Prostate gland (tissue), 2 donors: ENCODE measurements around the gene CAV1. TPM values are rescaled to one million over a fixed set of nuclear protein-coding genes. Genes with fewer than 3 reads are reported as not detected.

Experiments used
- DNase-seq: peaks from one replicate; pipeline ENCODE4 v3.0.0-alpha.2; 2019; ENCODE audit warnings: low spot score
- H3K27ac ChIP-seq, 2 donors: fragments of 200-600 bp; sonication (generic); 2 replicates each; pipeline ENCODE4 v1.5.1; 2017 to 2019
- H3K27me3 ChIP-seq: fragments of 200-600 bp; sonication (generic); replicated peaks from 2 replicates; pipeline ENCODE4 v1.5.1; 2019; ENCODE audit not compliant: insufficient read depth
- H3K36me3 ChIP-seq, 2 donors: fragments of 200-600 bp; sonication (generic); 1 replicate in 1 of 2; 2 replicates in 1 of 2; pipeline versions ENCODE4 v1.5.1 to v1.8.1; 2017 to 2019
- H3K4me1 ChIP-seq: fragments of 200-600 bp; sonication (generic); replicated peaks from 2 replicates; pipeline ENCODE4 v1.5.1; 2019
- H3K4me3 ChIP-seq, 2 donors: fragments of 200-600 bp; sonication (generic); 2 replicates each; pipeline ENCODE4 v1.5.1; 2017 to 2019
- H3K9me3 ChIP-seq: fragments of 200-600 bp; sonication (generic); 2 replicates; pipeline ENCODE4 v1.5.1; 2017
- POLR2A ChIP-seq: fragments of 450-650 bp; IDR thresholded peaks from one replicate; pipeline ENCODE4 v1.6.1; 2016; ENCODE audit warnings: antibody characterized with exemption, mild to moderate bottlenecking
- POLR2AphosphoS5 ChIP-seq: sonication (generic); formaldehyde crosslinking; IDR thresholded peaks from one replicate; pipeline ENCODE4 v1.6.1; 2017; ENCODE audit warnings: antibody characterized with exemption
- WGBS: methylation state at CpG from one replicate; pipeline ENCODE4 v1.1.5; 2018; 5-methylcytosine and 5-hydroxymethylcytosine counted together
- intact Hi-C: fragments of 100-400 bp; cut with DNase I; formaldehyde crosslinking; loops from one replicate; pipeline ENCODE4 v1.14.2; 2022
- total RNA-seq, 2 donors: library from RNA; depleted of rRNA; stranded (reverse); fragments of >200 nt; gene quantifications; one replicate each; pipeline ENCODE4 v1.1.0, GENCODE V29; 2016
- TF ChIP-seq, protein P1 (sequence below), 4 experiments: fragments of 200-600 bp in 2 of 4; fragments of 450-650 bp in 2 of 4; sonication (generic) in 2 of 4; IDR thresholded peaks; 1 replicate in 3 of 4; 2 replicates in 1 of 4; pipeline ENCODE4 v1.5.1; 2016 to 2019; ENCODE audit warnings: antibody characterized with exemption in 4 of 4, mild to moderate bottlenecking in 2 of 4, moderate library complexity in 2 of 4

Gene CAV1
- total RNA-seq, 2 donors from 2014 or later: 54.0 to 114 TPM

DNA sequence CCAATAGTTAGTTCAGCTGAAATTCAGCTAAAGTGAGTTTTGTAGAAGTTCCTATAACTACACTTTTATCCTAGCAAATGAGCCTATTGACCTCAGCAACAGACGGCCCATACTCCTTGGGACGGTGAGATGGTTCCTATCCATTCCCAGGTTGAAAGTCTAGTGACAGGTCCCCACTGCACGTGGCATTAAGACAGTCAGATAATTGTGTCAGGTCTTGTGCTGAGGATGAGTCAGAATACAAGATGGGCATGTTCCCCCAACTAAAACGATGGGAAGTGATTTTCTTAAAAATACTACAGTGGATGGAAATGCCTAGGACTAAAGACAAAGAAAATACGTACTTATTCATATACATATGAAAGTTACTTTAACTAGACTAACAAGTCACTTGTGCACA is 2.1 kb downstream of the CAV1 start:
- Histone ChIP-seq H3K4me1 (no peaks in the 10 kb centered on the region), H3K9me3 (no peaks in the 10 kb centered on the region), H3K27me3 (no peaks in the 10 kb centered on the region), H3K27ac (peak overlapping the region in 1 of 2 donors; percentile 81), H3K4me3 (peak overlapping the region; percentile 49 to 51), H3K36me3 (no peaks in the 10 kb centered on the region)
- WGBS: 56% methylated on average over 5 of the region's 5 CpGs
- no peak for DNase-seq
- intact Hi-C loops: loop anchor here (2.0 to 10.0 kb wide), 5 partner anchors 60 to 268 kb away; no protein-coding TSS in a partner anchor
- TF ChIP-seq POLR2A: no peak

DNA sequence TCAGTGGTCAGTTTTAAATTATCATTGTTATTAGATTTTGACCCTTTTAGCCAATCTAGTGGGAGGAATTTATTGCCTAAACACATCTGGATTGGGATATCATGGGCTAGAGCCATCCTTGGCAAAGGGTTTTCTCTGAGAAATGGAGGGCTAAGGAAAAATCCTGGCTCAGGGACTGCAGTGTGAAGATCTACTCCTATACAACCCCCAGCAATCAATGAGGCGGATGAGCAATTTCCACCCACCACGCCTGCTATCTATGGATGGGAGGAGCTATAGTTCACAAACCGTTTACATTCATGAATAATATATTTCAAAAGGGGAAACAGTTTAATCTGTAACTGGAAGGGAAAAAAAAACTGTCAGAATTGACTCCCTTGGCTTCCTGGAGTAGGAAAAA is 2.7 kb downstream of the CAV1 start:
- Histone ChIP-seq H3K9me3 (no peaks in the 10 kb centered on the region), H3K27me3 (no peaks in the 10 kb centered on the region), H3K4me1 (no peaks in the 10 kb centered on the region), H3K36me3 (no peaks in the 10 kb centered on the region), H3K4me3 (no peak overlapping the region), H3K27ac (peak overlapping the region in 1 of 2 donors; percentile 81)
- TF ChIP-seq POLR2AphosphoS5 (no peak), POLR2A (no peak)
- TF ChIP-seq, protein P1, sequence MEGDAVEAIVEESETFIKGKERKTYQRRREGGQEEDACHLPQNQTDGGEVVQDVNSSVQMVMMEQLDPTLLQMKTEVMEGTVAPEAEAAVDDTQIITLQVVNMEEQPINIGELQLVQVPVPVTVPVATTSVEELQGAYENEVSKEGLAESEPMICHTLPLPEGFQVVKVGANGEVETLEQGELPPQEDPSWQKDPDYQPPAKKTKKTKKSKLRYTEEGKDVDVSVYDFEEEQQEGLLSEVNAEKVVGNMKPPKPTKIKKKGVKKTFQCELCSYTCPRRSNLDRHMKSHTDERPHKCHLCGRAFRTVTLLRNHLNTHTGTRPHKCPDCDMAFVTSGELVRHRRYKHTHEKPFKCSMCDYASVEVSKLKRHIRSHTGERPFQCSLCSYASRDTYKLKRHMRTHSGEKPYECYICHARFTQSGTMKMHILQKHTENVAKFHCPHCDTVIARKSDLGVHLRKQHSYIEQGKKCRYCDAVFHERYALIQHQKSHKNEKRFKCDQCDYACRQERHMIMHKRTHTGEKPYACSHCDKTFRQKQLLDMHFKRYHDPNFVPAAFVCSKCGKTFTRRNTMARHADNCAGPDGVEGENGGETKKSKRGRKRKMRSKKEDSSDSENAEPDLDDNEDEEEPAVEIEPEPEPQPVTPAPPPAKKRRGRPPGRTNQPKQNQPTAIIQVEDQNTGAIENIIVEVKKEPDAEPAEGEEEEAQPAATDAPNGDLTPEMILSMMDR (IDR thresholded peaks at IDR 0.05): no peak
- intact Hi-C loops: loop anchor here (2.0 to 10.0 kb wide), 5 partner anchors 60 to 269 kb away; no protein-coding TSS in a partner anchor
- WGBS: 66% methylated on average over 3 of the region's 3 CpGs
- no peak for DNase-seq

DNA sequence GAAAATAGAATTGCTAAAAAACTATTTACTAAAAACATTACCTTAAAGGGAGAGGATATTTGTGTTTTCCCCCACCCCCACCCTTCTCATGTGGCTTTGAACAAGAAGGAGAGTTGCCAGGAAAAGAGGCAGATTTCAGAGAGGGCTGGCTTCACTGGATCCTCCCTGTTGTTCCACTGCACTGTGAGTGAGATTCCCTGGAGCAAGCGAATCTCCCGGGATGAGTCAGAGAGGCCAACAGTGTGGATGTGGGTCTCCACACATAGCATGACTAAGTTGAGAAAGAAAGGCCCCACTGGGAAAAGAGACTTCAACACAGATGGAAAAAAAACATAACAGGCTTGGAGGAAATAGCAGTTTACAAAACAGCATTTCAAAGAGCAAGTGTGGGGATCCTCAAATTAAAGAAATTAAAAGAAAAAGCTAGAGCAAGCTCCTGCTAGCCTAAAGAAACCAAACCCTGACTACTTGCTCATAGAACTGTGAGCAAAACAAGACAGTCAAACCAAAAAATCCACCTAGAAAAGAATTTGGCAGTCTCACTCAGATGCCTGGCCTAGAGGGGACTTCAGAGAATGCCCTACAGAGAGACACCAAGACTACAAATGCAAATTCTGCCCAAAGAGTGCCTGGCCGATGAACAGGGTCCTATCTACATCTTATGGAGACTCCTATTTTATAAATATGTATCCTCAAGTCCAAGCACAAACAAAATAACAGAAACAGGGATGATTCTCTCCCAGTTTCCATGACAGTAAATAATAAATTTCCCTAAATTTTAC is 3.4 kb downstream of the CAV1 start:
- no peaks in the 10 kb centered on the region for H3K27me3 ChIP-seq
- intact Hi-C loops: loop anchor here (5.0 to 10.0 kb wide), 4 partner anchors 59 to 256 kb away; no protein-coding TSS in a partner anchor
- 70% methylated on average over 3 of the region's 3 CpGs for WGBS
- no peaks in the 10 kb centered on the region for H3K36me3 ChIP-seq
- no peak overlapping the region for H3K4me3 ChIP-seq
- no peaks in the 10 kb centered on the region for H3K9me3 ChIP-seq
- no peaks in the 10 kb centered on the region for H3K4me1 ChIP-seq
- TF ChIP-seq, protein P1 (IDR thresholded peaks at IDR 0.05): no peak
- TF ChIP-seq POLR2AphosphoS5 (no peak), POLR2A (no peak)
- peak overlapping the region; percentile 20 to 81 for H3K27ac ChIP-seq
- no peak for DNase-seq

DNA sequence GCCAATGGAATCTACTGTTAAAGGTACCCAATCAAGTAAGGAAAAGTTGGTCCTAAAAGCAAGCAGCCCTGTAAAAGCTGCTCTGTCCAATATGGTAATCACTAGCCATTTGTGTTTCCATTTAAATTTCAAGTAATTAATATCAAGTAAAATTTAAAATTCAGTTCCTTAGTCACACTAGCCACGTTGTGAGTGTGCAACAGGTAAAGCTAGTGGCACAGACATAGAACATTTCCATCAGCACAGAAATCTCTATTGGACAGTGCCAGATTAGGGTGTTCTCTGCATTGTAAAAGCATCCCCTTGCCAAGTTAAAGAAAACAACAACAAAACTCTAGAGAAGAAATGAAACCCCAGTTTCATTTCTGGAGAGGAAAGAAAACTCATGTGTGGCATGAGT is 4.4 kb downstream of the CAV1 start:
- no peaks in the 10 kb centered on the region for H3K27me3 ChIP-seq
- no peaks in the 10 kb centered on the region for H3K4me1 ChIP-seq
- WGBS: 72% methylated on average over 1 of the region's 1 CpG
- H3K9me3 ChIP-seq: no peaks in the 10 kb centered on the region
- no peak overlapping the region for H3K27ac ChIP-seq
- DNase-seq: no peak
- intact Hi-C loops: loop anchor here (5.0 to 10.0 kb wide), 4 partner anchors 58 to 257 kb away; no protein-coding TSS in a partner anchor
- no peaks in the 10 kb centered on the region for H3K36me3 ChIP-seq
- H3K4me3 ChIP-seq: no peak overlapping the region
- TF ChIP-seq, protein P1 (IDR thresholded peaks at IDR 0.05): no peak
- no peak for TF ChIP-seq POLR2AphosphoS5
- no peak for TF ChIP-seq POLR2A

DNA sequence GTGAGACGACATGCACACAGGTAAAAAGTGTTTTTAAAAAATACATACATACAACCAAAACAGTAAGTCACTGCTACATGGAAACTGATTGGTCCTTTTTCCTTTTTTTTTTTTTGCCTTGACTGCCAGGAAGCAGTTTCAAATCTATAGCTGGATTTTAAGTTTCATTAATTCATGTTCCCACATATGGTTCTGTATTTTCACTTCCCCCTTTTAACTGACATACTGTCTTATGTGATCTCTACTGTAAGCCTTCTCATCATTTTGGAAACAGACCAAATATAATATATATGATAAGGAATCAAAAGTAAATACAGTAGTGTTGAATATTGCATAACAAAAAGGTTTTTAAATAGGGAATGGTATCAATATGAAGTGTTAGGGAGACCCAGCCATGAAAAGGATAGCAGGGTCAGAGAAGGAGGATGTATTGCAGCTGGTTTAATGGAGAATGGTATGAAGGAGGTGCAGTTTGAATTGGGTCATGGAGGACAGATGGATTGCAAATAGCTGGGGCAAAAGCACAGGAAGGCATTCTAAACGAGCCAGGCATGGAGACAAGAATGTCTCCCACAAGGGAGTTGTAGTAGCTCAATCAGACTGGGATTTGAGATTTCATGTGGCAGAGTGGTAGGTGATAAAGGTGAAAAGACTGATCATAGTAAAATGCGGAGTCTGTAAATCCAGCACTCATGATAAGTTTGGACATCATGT is 5.4 kb downstream of the CAV1 start:
- 69% methylated on average over 3 of the region's 3 CpGs for WGBS
- no peaks in the 10 kb centered on the region for H3K9me3 ChIP-seq
- TF ChIP-seq, protein P1 (IDR thresholded peaks at IDR 0.05): no peak
- TF ChIP-seq POLR2A: no peak
- TF ChIP-seq POLR2AphosphoS5: no peak
- DNase-seq: no peak
- no peaks in the 10 kb centered on the region for H3K4me1 ChIP-seq
- H3K27ac ChIP-seq: no peak overlapping the region
- no peaks in the 10 kb centered on the region for H3K36me3 ChIP-seq
- intact Hi-C loops: no loop called here
- no peaks in the 10 kb centered on the region for H3K27me3 ChIP-seq
- no peak overlapping the region for H3K4me3 ChIP-seq
